Measurements from ENCODE around the gene USP36. TPM values are rescaled to one million over a fixed set of nuclear protein-coding genes. Genes with fewer than 3 reads are reported as not detected.
A peak's percentile ranks its signal among the peaks of the same experiment; 100 is the strongest.

The USP36 gene
- total RNA-seq, 2 experiments from 2014 or later: 489 to 494 TPM

DNA sequence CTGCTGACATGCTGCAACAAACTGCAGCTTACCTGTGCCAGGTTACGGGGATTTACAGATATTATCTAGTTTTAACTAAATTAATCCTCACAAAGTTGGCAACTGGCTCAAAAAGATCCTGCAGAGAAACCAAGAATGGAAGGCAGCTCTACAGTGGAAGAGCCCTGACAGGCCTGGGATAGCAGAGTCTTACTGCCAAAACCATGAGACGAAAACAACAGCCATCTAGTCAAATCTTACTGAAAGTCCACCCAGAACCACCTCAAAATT lies 8.1 kb downstream of the USP36 start:
- H3K4me3 Mint-ChIP-seq: peak overlapping the region; percentile 13
- peaks cover 99% of the 10 kb centered on the region for H3K36me3 Mint-ChIP-seq (ENCODE audit: low read depth)
- peaks cover 95% of the 10 kb centered on the region for H3K36me3 ChIP-seq (ENCODE audit: insufficient read depth, low read length)
- H3K27ac Mint-ChIP-seq: peak overlapping the region; percentile 1
- no peaks in the 10 kb centered on the region for H3K27me3 ChIP-seq (ENCODE audit: control insufficient read depth in 1 of 2, insufficient read depth in 2 of 2, low read length in 2 of 2)
- no peaks in the 10 kb centered on the region for H3K27me3 Mint-ChIP-seq
- intact Hi-C loops (cut with DNase I, micrococcal nuclease): no loop called here
- ChIA-PET POLR2A (no interaction called here), CTCF (no interaction called here)
- DNase-seq (no peak), ATAC-seq (ENCODE audit: poor library complexity) (no peak)
- peaks cover 55% of the 10 kb centered on the region for H3K4me1 Mint-ChIP-seq (ENCODE audit: low read depth)
- no peak overlapping the region for H3K27ac ChIP-seq (ENCODE audit: low read depth in 1 of 2, low read length in 2 of 2)
- no peaks in the 10 kb centered on the region for H3K9me3 ChIP-seq (ENCODE audit: control insufficient read depth in 1 of 2, insufficient read depth in 1 of 2, low read length in 2 of 2)
- TF ChIP-seq CTCF (IDR thresholded peaks at IDR 0.05): no peak
- H3K4me1 ChIP-seq (ENCODE audit: insufficient read depth, low read length): peaks cover 7% of the 10 kb centered on the region
- no peaks in the 10 kb centered on the region for H3K9me3 Mint-ChIP-seq
- H3K4me3 ChIP-seq (ENCODE audit: low read length): no peak overlapping the region

DNA sequence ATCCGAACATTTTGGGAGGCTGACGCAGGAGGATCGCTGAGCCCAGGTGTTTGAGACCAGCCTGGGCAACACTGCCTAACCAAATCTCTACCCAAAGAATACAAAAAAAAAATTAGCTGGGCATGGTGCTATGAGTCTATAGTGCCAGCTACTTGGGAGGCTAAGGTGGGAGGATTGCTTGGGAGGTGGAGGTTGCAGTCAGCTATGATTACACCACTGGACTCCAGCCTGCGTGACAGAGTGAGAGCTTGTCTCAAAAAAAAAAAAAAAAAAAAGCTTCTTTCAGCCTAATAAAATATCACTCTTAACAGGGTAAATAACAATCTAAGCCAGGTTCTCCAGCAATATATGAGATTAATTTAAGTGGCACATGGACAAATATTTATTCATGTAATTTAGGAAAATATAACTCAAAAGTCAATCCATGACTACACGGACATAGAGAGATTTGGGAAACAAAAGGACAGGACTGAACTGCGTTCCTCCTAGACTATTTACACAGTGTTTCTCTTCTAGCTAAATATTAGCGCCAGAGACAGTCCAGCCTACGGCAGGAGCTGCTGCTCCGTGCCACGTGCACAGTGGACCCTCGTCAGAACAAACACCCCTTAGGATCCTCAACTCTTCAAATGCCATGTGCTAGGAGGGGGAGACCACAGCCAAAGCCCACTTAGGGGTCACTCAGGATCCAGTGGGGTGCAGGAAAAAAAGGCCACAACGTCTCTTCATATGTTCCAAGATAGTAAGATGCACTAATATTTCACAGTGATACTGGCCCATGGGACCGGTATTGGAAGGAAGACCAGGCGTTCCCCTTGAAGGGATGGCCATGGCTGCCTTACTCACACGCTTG lies 8.7 kb downstream of the USP36 start:
- DNase-seq: no peak
- CTCF ChIA-PET: no interaction called here
- no peak for ATAC-seq (ENCODE audit: poor library complexity)
- peaks cover 5% of the 10 kb centered on the region for H3K4me1 ChIP-seq (ENCODE audit: insufficient read depth, low read length)
- Mint-ChIP-seq H3K27me3 (no peaks in the 10 kb centered on the region), H3K27ac (peak overlapping the region; percentile 1), H3K4me1 (ENCODE audit: low read depth) (peaks cover 53% of the 10 kb centered on the region), H3K36me3 (ENCODE audit: low read depth) (peaks cover 99% of the 10 kb centered on the region), H3K9me3 (no peaks in the 10 kb centered on the region), H3K4me3 (peak overlapping the region; percentile 13)
- POLR2A ChIA-PET: interaction anchor here (0.7 to 1.6 kb wide), 2 partner anchors 13 to 743 kb away, joined by 3 to 6 read pairs; no protein-coding TSS in a partner anchor
- H3K9me3 ChIP-seq (ENCODE audit: control insufficient read depth in 1 of 2, insufficient read depth in 1 of 2, low read length in 2 of 2): no peaks in the 10 kb centered on the region
- peaks cover 95% of the 10 kb centered on the region for H3K36me3 ChIP-seq (ENCODE audit: insufficient read depth, low read length)
- TF ChIP-seq CTCF (IDR thresholded peaks at IDR 0.05): no peak
- intact Hi-C loops (cut with DNase I, micrococcal nuclease): no loop called here
- H3K4me3 ChIP-seq (ENCODE audit: low read length): no peak overlapping the region
- no peak overlapping the region for H3K27ac ChIP-seq (ENCODE audit: low read depth in 1 of 2, low read length in 2 of 2)
- no peaks in the 10 kb centered on the region for H3K27me3 ChIP-seq (ENCODE audit: control insufficient read depth in 1 of 2, insufficient read depth in 2 of 2, low read length in 2 of 2)

DNA sequence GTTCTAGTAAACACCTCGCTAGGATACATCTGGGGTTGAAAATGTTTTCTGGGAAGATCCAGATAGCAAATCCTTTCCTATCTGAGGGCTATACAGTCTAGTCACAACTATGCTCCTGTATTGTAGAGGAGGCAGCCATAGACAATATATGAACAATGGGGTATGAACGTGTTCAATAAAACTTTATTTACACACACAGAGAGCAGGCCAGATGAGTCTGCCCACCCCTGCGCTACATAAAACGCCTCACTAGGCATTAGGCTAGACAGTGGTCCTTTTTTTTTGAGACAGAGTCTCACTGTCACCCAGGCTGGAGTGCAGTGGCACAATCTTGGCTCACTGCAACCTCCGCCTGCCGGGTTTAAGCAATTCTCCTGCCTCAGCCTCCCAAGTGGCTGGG lies 11.1 kb downstream of the USP36 start:
- Histone ChIP-seq H3K4me3 (ENCODE audit: low read length) (no peak overlapping the region), H3K9me3 (ENCODE audit: control insufficient read depth in 1 of 2, insufficient read depth in 1 of 2, low read length in 2 of 2) (no peaks in the 10 kb centered on the region), H3K36me3 (ENCODE audit: insufficient read depth, low read length) (peaks cover 95% of the 10 kb centered on the region), H3K4me1 (ENCODE audit: insufficient read depth, low read length) (peaks cover 13% of the 10 kb centered on the region), H3K27me3 (ENCODE audit: control insufficient read depth in 1 of 2, insufficient read depth in 2 of 2, low read length in 2 of 2) (no peaks in the 10 kb centered on the region), H3K27ac (ENCODE audit: low read depth in 1 of 2, low read length in 2 of 2) (no peak overlapping the region)
- H3K36me3 Mint-ChIP-seq (ENCODE audit: low read depth): peaks cover 99% of the 10 kb centered on the region
- no peak for DNase-seq
- H3K4me3 Mint-ChIP-seq: no peak overlapping the region
- no peaks in the 10 kb centered on the region for H3K9me3 Mint-ChIP-seq
- no peak overlapping the region for H3K27ac Mint-ChIP-seq
- ATAC-seq (ENCODE audit: poor library complexity): no peak
- no peak for TF ChIP-seq CTCF (IDR thresholded peaks at IDR 0.05)
- POLR2A ChIA-PET: interaction anchor here (2.2 kb wide), 1 partner anchor 10 kb away, joined by 10 read pairs; no protein-coding TSS in a partner anchor
- peaks cover 60% of the 10 kb centered on the region for H3K4me1 Mint-ChIP-seq (ENCODE audit: low read depth)
- intact Hi-C loops (cut with DNase I, micrococcal nuclease): no loop called here
- CTCF ChIA-PET: interaction anchor here (0.6 to 1.0 kb wide), 2 partner anchors 92 to 121 kb away, joined by 3 read pairs; no protein-coding TSS in a partner anchor
- no peaks in the 10 kb centered on the region for H3K27me3 Mint-ChIP-seq

Data from CD4-positive, alpha-beta T cell (primary cell).